Measurements from ENCODE around the gene LACTB.

DNA sequence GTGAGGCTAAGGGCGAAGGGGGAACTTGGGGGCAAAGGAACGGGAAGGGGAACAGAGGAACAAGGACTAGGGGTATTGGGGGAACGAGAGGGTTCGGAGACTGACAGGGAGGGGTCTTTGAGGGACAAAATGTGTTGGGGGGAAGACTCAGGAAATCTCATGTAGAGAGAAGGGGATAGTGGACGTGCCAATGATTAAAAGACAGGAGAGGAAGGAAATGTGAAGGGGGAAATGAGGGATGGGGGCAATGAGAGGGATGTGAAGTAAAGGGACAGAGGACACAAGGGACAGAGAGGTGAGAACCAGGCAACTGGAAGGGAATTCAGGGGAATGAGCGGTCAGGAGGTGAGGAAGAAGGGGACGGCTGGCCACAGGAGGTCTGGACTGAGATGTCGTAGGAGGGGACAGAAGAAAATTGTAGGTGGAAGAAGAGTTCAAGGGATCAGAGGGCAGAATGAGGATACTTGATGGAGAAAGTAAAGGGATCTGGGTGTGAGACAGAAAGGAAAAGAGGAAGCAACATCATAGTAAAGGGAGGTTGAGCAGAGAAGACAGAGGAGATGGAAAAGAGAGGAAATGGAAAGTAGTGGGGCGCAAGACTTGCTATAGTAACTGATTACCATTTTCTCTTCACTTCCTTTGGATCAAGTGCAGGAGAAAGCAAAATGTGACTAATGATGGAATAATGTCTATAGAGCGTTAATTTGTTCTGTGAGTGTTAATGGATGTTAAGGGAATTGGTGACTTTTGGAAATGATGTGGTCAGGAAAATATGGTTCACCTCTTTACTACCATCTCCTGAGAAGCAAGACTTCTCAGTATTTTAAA is 68.5 kb downstream of the LACTB start:
- TF ChIP-seq, protein P1, sequence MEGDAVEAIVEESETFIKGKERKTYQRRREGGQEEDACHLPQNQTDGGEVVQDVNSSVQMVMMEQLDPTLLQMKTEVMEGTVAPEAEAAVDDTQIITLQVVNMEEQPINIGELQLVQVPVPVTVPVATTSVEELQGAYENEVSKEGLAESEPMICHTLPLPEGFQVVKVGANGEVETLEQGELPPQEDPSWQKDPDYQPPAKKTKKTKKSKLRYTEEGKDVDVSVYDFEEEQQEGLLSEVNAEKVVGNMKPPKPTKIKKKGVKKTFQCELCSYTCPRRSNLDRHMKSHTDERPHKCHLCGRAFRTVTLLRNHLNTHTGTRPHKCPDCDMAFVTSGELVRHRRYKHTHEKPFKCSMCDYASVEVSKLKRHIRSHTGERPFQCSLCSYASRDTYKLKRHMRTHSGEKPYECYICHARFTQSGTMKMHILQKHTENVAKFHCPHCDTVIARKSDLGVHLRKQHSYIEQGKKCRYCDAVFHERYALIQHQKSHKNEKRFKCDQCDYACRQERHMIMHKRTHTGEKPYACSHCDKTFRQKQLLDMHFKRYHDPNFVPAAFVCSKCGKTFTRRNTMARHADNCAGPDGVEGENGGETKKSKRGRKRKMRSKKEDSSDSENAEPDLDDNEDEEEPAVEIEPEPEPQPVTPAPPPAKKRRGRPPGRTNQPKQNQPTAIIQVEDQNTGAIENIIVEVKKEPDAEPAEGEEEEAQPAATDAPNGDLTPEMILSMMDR (IDR thresholded peaks at IDR 0.05), result no peak
- no peak for TF ChIP-seq POLR2A (IDR thresholded peaks at IDR 0.05)
